Measurements from ENCODE around the gene OR13C8.

Gene OR13C8

GRCh38 chr9:104618104-104618503 lies 49.1 kb downstream of the OR13C8 start, which contains the start of gene OR13C9:
Gene OR13C9 (minus strand): TSS chr9:104618204. CDS start chr9:104618204, 0 bp downstream.
- DNase-seq: no peak

Measured in left hindlimb (tissue), 1 donor.